GM10266 (cell line): ENCODE data around the gene PPP5C.
"Not testable (repeated sequence)": the region's sequence is repeated elsewhere in the genome, so short reads cannot be mapped to it uniquely, and the experiment has no call there.

ENCODE experiments used
- DNase-seq: peaks from one replicate; pipeline ENCODE4 v3.0.0; 2012; ENCODE audit errors: extremely low spot score
- CTCF ChIP-seq: IDR thresholded peaks from 2 replicates; pipeline ENCODE4 v1.5.1; 2012; ENCODE audit warnings: mild to moderate bottlenecking, low read depth; ENCODE audit not compliant: control insufficient read depth, insufficient read depth; ENCODE audit errors: missing control alignments

The PPP5C gene

GRCh38 chr19:46319613-46320012 is 27.3 kb upstream of the PPP5C start:
- no peak for TF ChIP-seq CTCF

GRCh38 chr19:46320559-46320958 is 26.3 kb upstream of the PPP5C start:
- no peak for DNase-seq
- no peak for TF ChIP-seq CTCF

More at GRCh38 chr19:46319613-46320012, 27.3 kb upstream of the PPP5C start:
- DNase-seq = no peak

- no peak for DNase-seq
- no peak for TF ChIP-seq CTCF
Observed at GRCh38 chr19:46321653-46322052, 25.2 kb upstream of the PPP5C start.

GRCh38 chr19:46323227-46323626 is 23.7 kb upstream of the PPP5C start:
- not testable (repeated sequence) for DNase-seq

- DNase-seq = no peak
- TF ChIP-seq CTCF = no peak
Observed at GRCh38 chr19:46324277-46324676, 22.6 kb upstream of the PPP5C start.

GRCh38 chr19:46326608-46327007 is 20.3 kb upstream of the PPP5C start:
- no peak for DNase-seq
- TF ChIP-seq CTCF = no peak

GRCh38 chr19:46328079-46328478 is 18.8 kb upstream of the PPP5C start:
- no peak for DNase-seq
- no peak for TF ChIP-seq CTCF

GRCh38 chr19:46330319-46330918 is 16.5 kb upstream of the PPP5C start:
- TF ChIP-seq CTCF = no peak
- DNase-seq = no peak
